ENCODE results near the gene ZNF70.

- no peak for TF ChIP-seq POLR2AphosphoS5 (IDR thresholded peaks at IDR 0.05; ENCODE audit: borderline replicate concordance, low read depth, low read length)
- no peak for TF ChIP-seq EZH2 (IDR thresholded peaks at IDR 0.05)
- TF ChIP-seq FOXP2 (optimal IDR thresholded peaks at IDR 0.05; ENCODE audit: control extremely low read depth, extremely low read length, insufficient read depth): no peak
Measured at GRCh38 chr22:23769321-23769965, 18.5 kb upstream of the ZNF70 start.
